A673 (cell line): ENCODE results near the gene CBX4.

ENCODE experiments used
- EZH2 ChIP-seq: fragments of 200-600 bp; sonication (generic); IDR thresholded peaks from 2 replicates; pipeline ENCODE4 v1.6.1; 2017; ENCODE audit warnings: borderline replicate concordance, low read depth, mild to moderate bottlenecking, mixed read lengths, antibody characterized with exemption, low read length; ENCODE audit not compliant: poor library complexity, severe bottlenecking
- TF ChIP-seq, protein P1 (sequence below): fragments of 300-800, 200-600 bp; sonication (generic); conservative IDR thresholded peaks from 2 replicates; pipeline ENCODE4 v1.5.1; 2017; ENCODE audit warnings: low read depth, mild to moderate bottlenecking, antibody characterized with exemption, low read length, moderate library complexity, mixed read lengths

DNA sequence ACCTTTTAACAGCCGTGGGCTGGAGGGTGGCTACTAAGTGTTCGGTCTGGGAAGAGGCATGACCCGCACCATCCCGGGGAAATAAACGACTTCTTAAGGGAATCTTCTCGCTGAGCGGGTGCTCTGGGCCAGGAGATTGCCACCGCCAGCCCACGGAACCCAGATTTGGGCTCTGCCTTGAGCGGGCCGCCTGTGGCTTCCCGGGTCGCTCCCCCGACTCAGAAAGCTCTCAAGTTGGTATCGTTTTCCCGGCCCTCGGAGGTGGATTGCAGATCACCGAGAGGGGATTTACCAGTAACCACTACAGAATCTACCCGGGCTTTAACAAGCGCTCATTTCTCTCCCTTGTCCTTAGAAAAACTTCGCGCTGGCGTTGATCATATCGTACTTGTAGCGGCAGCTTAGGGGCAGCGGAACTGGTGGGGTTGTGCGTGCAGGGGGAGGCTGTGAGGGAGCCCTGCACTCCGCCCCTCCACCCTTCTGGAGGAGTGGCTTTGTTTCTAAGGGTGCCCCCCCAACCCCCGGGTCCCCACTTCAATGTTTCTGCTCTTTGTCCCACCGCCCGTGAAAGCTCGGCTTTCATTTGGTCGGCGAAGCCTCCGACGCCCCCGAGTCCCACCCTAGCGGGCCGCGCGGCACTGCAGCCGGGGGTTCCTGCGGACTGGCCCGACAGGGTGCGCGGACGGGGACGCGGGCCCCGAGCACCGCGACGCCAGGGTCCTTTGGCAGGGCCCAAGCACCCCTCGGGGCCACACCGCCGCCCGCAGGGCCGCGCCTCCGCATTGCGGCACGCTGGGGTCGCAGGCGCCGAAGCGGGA is 3.6 kb upstream of the CBX4 start:
- TF ChIP-seq, protein P1, sequence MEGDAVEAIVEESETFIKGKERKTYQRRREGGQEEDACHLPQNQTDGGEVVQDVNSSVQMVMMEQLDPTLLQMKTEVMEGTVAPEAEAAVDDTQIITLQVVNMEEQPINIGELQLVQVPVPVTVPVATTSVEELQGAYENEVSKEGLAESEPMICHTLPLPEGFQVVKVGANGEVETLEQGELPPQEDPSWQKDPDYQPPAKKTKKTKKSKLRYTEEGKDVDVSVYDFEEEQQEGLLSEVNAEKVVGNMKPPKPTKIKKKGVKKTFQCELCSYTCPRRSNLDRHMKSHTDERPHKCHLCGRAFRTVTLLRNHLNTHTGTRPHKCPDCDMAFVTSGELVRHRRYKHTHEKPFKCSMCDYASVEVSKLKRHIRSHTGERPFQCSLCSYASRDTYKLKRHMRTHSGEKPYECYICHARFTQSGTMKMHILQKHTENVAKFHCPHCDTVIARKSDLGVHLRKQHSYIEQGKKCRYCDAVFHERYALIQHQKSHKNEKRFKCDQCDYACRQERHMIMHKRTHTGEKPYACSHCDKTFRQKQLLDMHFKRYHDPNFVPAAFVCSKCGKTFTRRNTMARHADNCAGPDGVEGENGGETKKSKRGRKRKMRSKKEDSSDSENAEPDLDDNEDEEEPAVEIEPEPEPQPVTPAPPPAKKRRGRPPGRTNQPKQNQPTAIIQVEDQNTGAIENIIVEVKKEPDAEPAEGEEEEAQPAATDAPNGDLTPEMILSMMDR: no peak
- TF ChIP-seq EZH2: peak; percentile 51
